Trophoblast cell (in vitro differentiated cells and primary cell): ENCODE measurements around the gene MEGF11.

Experiments
- DNase-seq, 2 donors: peaks; one replicate each; pipeline ENCODE4 v3.0.0-alpha.2; 2016
- H2AFZ ChIP-seq: 2 replicates; pipeline ENCODE4 v1.6.1; 2013; ENCODE audit warnings: low read length, moderate library complexity, mild to moderate bottlenecking; ENCODE audit not compliant: insufficient read depth, poor library complexity
- H2AK5ac ChIP-seq: 2 replicates; pipeline ENCODE4 v1.6.1; 2013; ENCODE audit warnings: mild to moderate bottlenecking, low read length
- H2BK120ac ChIP-seq: 2 replicates; pipeline ENCODE4 v1.6.1; 2013; ENCODE audit warnings: low read length, mild to moderate bottlenecking, moderate library complexity; ENCODE audit not compliant: insufficient read depth, poor library complexity
- H2BK12ac ChIP-seq: 2 replicates; pipeline ENCODE4 v1.6.1; 2013; ENCODE audit warnings: mild to moderate bottlenecking, low read length, moderate library complexity
- H2BK5ac ChIP-seq: 2 replicates; pipeline ENCODE4 v1.6.1; 2013; ENCODE audit warnings: low read length, low read depth, moderate library complexity, mild to moderate bottlenecking; ENCODE audit not compliant: poor library complexity
- H3K14ac ChIP-seq: 2 replicates; pipeline ENCODE4 v1.6.1; 2013; ENCODE audit warnings: mild to moderate bottlenecking, low read length
- H3K18ac ChIP-seq: 2 replicates; pipeline ENCODE4 v1.6.1; 2013; ENCODE audit warnings: mild to moderate bottlenecking, low read length
- H3K23ac ChIP-seq: 2 replicates; pipeline ENCODE4 v1.6.1; 2013; ENCODE audit warnings: low read length
- H3K27ac ChIP-seq: 2 replicates; pipeline ENCODE4 v1.5.1; 2013; ENCODE audit warnings: low read depth, mild to moderate bottlenecking, inconsistent platforms, low read length, moderate library complexity
- H3K27me3 ChIP-seq: 2 replicates; pipeline ENCODE4 v1.6.1; 2013; ENCODE audit warnings: inconsistent platforms, mild to moderate bottlenecking, low read length, moderate library complexity; ENCODE audit not compliant: insufficient read depth
- H3K36me3 ChIP-seq, 2 experiments: 1 replicate in 1 of 2; 2 replicates in 1 of 2; pipeline ENCODE4 v1.6.1; 2013; ENCODE audit warnings: low read length in 2 of 2, mild to moderate bottlenecking in 2 of 2, moderate library complexity in 1 of 2; ENCODE audit not compliant: insufficient read depth in 2 of 2, control insufficient read depth in 1 of 2
- H3K4ac ChIP-seq: 2 replicates; pipeline ENCODE4 v1.6.1; 2013; ENCODE audit warnings: low read depth, mild to moderate bottlenecking, low read length, moderate library complexity
- H3K4me1 ChIP-seq, 2 experiments: 1 replicate in 1 of 2; 2 replicates in 1 of 2; pipeline ENCODE4 v1.6.1; 2013; ENCODE audit warnings: low read length in 2 of 2, mild to moderate bottlenecking in 2 of 2, moderate library complexity in 1 of 2; ENCODE audit not compliant: insufficient read depth in 2 of 2, control insufficient read depth in 1 of 2
- H3K4me2 ChIP-seq: 2 replicates; pipeline ENCODE4 v1.6.1; 2013; ENCODE audit warnings: inconsistent platforms, mild to moderate bottlenecking, low read length, moderate library complexity
- H3K4me3 ChIP-seq: 2 replicates; pipeline ENCODE4 v1.5.1; 2013; ENCODE audit warnings: mild to moderate bottlenecking, low read depth, low read length, inconsistent platforms
- H3K79me1 ChIP-seq: one replicate; pipeline ENCODE4 v1.6.1; 2013; ENCODE audit warnings: low read length
- H3K79me2 ChIP-seq: 2 replicates; pipeline ENCODE4 v1.6.1; 2013; ENCODE audit warnings: low read length, mild to moderate bottlenecking; ENCODE audit not compliant: control insufficient read depth, insufficient read depth, poor library complexity
- H3K9ac ChIP-seq: 2 replicates; pipeline ENCODE4 v1.6.1; 2013; ENCODE audit warnings: mild to moderate bottlenecking, low read length
- H3K9me3 ChIP-seq: 2 replicates; pipeline ENCODE4 v1.6.1; 2013; ENCODE audit warnings: low read depth, mild to moderate bottlenecking, control low read depth, inconsistent platforms, low read length; ENCODE audit not compliant: insufficient read depth
- H4K12ac ChIP-seq: 2 replicates; pipeline ENCODE4 v1.6.1; 2013; ENCODE audit warnings: low read depth, mild to moderate bottlenecking, low read length, moderate library complexity
- H4K8ac ChIP-seq: 2 replicates; pipeline ENCODE4 v1.6.1; 2013; ENCODE audit warnings: low read depth, mild to moderate bottlenecking, low read length, moderate library complexity
- H4K91ac ChIP-seq: one replicate; pipeline ENCODE4 v1.6.1; 2013; ENCODE audit warnings: low read depth, mild to moderate bottlenecking, low read length, moderate library complexity
- WGBS: extraction: QIAGEN DNeasy Blood & Tissue Kit; methylation state at CpG from one replicate; pipeline ENCODE4 v1.1.7; 2013; ENCODE audit warnings: missing lambda C conversion rate; ENCODE audit not compliant: insufficient read length, insufficient coverage; ENCODE audit errors: extremely low coverage; 5-methylcytosine and 5-hydroxymethylcytosine counted together

The MEGF11 gene

DNA sequence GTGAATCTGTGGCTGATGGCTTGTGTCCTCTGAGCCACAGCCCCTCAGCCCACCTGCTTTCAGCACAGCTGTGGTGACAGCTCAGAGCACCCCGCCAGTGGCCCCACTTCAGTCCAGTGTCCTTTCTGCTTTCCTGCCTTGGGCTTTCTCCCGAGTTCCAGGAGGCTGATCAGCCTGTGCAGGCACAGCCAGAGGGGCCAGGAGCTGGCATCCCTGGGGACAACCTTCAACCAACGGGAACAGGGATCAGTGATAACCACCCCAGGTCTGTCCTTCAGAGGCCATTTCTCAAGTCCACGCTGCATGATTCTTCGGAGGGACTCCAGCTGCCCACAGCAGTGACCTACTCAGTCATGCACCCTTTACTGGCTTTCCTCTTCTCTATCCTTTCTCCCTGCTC lies 217.6 kb downstream of the MEGF11 start:
- H3K4me1 ChIP-seq = peaks cover 9% of the 10 kb centered on the region in 2 experiments
- H2AFZ ChIP-seq = no peak overlapping the region
- no peaks in the 10 kb centered on the region for H3K79me1 ChIP-seq
- H3K27ac ChIP-seq = no peak overlapping the region
- no peak overlapping the region for H3K23ac ChIP-seq
- no peaks in the 10 kb centered on the region for H3K79me2 ChIP-seq
- no peak overlapping the region for H3K14ac ChIP-seq
- no CpG with 5 or more reads among the region's 5 CpGs for WGBS
- no peak overlapping the region for H2AK5ac ChIP-seq
- no peak overlapping the region for H2BK120ac ChIP-seq
- no peaks in the 10 kb centered on the region for H3K27me3 ChIP-seq
- H3K36me3 ChIP-seq = no peaks in the 10 kb centered on the region
- peaks cover 6% of the 10 kb centered on the region for H3K9me3 ChIP-seq
- no peak overlapping the region for H4K12ac ChIP-seq
- H3K18ac ChIP-seq = no peak overlapping the region
- H2BK12ac ChIP-seq = no peak overlapping the region
- H3K4me3 ChIP-seq = no peak overlapping the region
- no peak for DNase-seq
- H4K8ac ChIP-seq = no peak overlapping the region
- H4K91ac ChIP-seq = no peak overlapping the region
- no peak overlapping the region for H3K4ac ChIP-seq
- no peak overlapping the region for H3K4me2 ChIP-seq
- no peak overlapping the region for H3K9ac ChIP-seq
- H2BK5ac ChIP-seq = no peak overlapping the region

- no peak overlapping the region for H3K14ac ChIP-seq
- H2BK120ac ChIP-seq = no peak overlapping the region
- no peak for DNase-seq
- H3K79me1 ChIP-seq = no peaks in the 10 kb centered on the region
- no peak overlapping the region for H4K8ac ChIP-seq
- H3K23ac ChIP-seq = no peak overlapping the region
- no peak overlapping the region for H3K4me3 ChIP-seq
- no peak overlapping the region for H3K4ac ChIP-seq
- no CpG with 5 or more reads among the region's 2 CpGs for WGBS
- no peaks in the 10 kb centered on the region for H3K36me3 ChIP-seq
- H2AK5ac ChIP-seq = no peak overlapping the region
- H4K91ac ChIP-seq = no peak overlapping the region
- H4K12ac ChIP-seq = no peak overlapping the region
- H2BK12ac ChIP-seq = no peak overlapping the region
- no peak overlapping the region for H3K27ac ChIP-seq
- H3K9me3 ChIP-seq = peaks cover 6% of the 10 kb centered on the region
- H2AFZ ChIP-seq = no peak overlapping the region
- no peaks in the 10 kb centered on the region for H3K79me2 ChIP-seq
- H2BK5ac ChIP-seq = no peak overlapping the region
- no peak overlapping the region for H3K4me2 ChIP-seq
- no peak overlapping the region for H3K9ac ChIP-seq
- no peaks in the 10 kb centered on the region for H3K27me3 ChIP-seq
- H3K18ac ChIP-seq = no peak overlapping the region
- H3K4me1 ChIP-seq = no peaks in the 10 kb centered on the region
These were observed 220.4 kb downstream of the MEGF11 start for GRCh38 chr15:66033143-66033542.

DNA sequence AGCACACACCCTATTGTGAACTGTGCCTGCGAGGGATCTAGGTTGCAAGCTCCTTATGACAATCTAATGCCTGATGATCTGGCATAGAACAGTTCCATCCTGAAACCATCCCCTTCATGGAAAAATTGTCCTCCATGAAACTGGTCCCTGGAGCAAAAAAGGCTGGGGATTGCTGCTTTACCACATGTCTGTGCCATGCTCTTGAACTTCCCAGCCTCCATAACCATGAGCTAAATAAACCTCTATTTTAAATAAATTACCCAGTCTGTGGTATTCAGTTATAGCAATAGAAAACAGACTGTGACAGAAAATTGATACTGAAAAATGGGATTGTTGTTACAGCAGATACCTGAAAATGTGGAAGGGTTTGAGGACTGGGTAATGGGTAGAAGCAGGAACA lies 221.5 kb downstream of the MEGF11 start:
- no peak overlapping the region for H2BK12ac ChIP-seq
- no peak overlapping the region for H2BK120ac ChIP-seq
- no peak overlapping the region for H3K23ac ChIP-seq
- no CpG with 5 or more reads among the region's 1 CpG for WGBS
- no peak overlapping the region for H4K12ac ChIP-seq
- no peak overlapping the region for H3K27ac ChIP-seq
- no peak overlapping the region for H4K8ac ChIP-seq
- no peaks in the 10 kb centered on the region for H3K79me1 ChIP-seq
- H3K79me2 ChIP-seq = no peaks in the 10 kb centered on the region
- H3K4me2 ChIP-seq = no peak overlapping the region
- H4K91ac ChIP-seq = no peak overlapping the region
- H2BK5ac ChIP-seq = no peak overlapping the region
- no peak overlapping the region for H3K14ac ChIP-seq
- no peaks in the 10 kb centered on the region for H3K4me1 ChIP-seq
- no peak overlapping the region for H3K4me3 ChIP-seq
- no peaks in the 10 kb centered on the region for H3K36me3 ChIP-seq
- H3K9me3 ChIP-seq = peaks cover 6% of the 10 kb centered on the region
- H2AFZ ChIP-seq = no peak overlapping the region
- H3K9ac ChIP-seq = no peak overlapping the region
- H3K4ac ChIP-seq = no peak overlapping the region
- no peak overlapping the region for H2AK5ac ChIP-seq
- H3K27me3 ChIP-seq = no peaks in the 10 kb centered on the region
- no peak overlapping the region for H3K18ac ChIP-seq
- DNase-seq = no peak

GRCh38 chr15:66030650-66031049 lies 222.9 kb downstream of the MEGF11 start:
- Histone ChIP-seq H2AFZ (no peak overlapping the region), H4K8ac (no peak overlapping the region), H3K4me1 (no peaks in the 10 kb centered on the region), H2BK5ac (no peak overlapping the region), H3K79me2 (no peaks in the 10 kb centered on the region), H3K14ac (no peak overlapping the region), H3K18ac (no peak overlapping the region), H3K27me3 (no peaks in the 10 kb centered on the region), H4K91ac (no peak overlapping the region), H2BK120ac (no peak overlapping the region), H3K4ac (no peak overlapping the region), H3K23ac (no peak overlapping the region), H2AK5ac (no peak overlapping the region), H3K4me2 (no peak overlapping the region), H3K9ac (no peak overlapping the region), H3K36me3 (no peaks in the 10 kb centered on the region), H2BK12ac (no peak overlapping the region), H3K9me3 (peaks cover 6% of the 10 kb centered on the region), H4K12ac (no peak overlapping the region), H3K4me3 (no peak overlapping the region), H3K27ac (no peak overlapping the region), H3K79me1 (no peaks in the 10 kb centered on the region)
- no peak for DNase-seq
- WGBS = no CpG with 5 or more reads among the region's 4 CpGs
